ENCODE data around the gene NPIPA2.
"Not testable (repeated sequence)": the region's sequence is repeated elsewhere in the genome, so short reads cannot be mapped to it uniquely, and the experiment has no call there.

DNA sequence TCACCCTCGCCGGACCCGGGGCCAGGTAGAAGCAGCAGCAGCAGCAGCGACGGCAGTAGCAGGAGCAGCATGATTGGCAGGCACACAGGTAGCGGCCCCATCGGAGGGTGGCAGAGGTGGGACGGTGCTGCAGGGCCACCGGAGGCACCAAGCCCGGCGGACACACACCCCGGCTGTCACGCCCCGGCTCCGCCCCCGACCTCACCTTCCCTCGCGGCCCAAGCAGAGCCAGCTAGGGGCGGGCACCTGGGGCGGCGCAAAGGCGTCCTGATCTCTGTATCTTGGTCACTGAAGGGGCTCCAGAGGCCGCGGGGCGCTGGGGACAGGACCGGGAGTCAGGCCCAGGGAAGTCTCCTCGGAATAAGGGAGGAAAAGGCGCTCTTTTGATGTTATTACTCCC, 48.2 kb upstream of the NPIPA2 start, which contains the start of gene PLA2G10:
- not testable (repeated sequence) for TF ChIP-seq EZH2 (IDR thresholded peaks at IDR 0.05; ENCODE audit: borderline replicate concordance, low read length); CTCF (conservative IDR thresholded peaks at IDR 0.05 in 1 of 2, IDR thresholded peaks at IDR 0.05 in 1 of 2; ENCODE audit: extremely low read depth in 1 of 2, insufficient read depth in 1 of 2, low read depth in 1 of 2, low read length in 2 of 2)

Measured in mammary epithelial cell (primary cell).